NB4 (cell line): ENCODE measurements around the gene ATXN7L1.
"Not testable (repeated sequence)": the region's sequence is repeated elsewhere in the genome, so short reads cannot be mapped to it uniquely, and the experiment has no call there.

Experiments
- DNase-seq: peaks from one replicate; pipeline ENCODE4 v3.0.0; 2010; ENCODE audit warnings: low read depth
- H3K4me3 ChIP-seq: one replicate; pipeline ENCODE4 v1.5.1; 2011; ENCODE audit warnings: mild to moderate bottlenecking, low read depth, low read length, moderate library complexity
- CTCF ChIP-seq: IDR thresholded peaks from one replicate; pipeline ENCODE4 v1.5.1; 2012; ENCODE audit warnings: low read depth, low read length
- MAX ChIP-seq: IDR thresholded peaks from 2 replicates; pipeline ENCODE4 v1.6.1; 2011; ENCODE audit warnings: low read depth, low read length
- MYC ChIP-seq: IDR thresholded peaks from 2 replicates; pipeline ENCODE4 v1.6.1; 2011; ENCODE audit warnings: low read depth, low read length
- POLR2A ChIP-seq: IDR thresholded peaks from 2 replicates; pipeline ENCODE4 v1.6.1; 2011; ENCODE audit warnings: mild to moderate bottlenecking; ENCODE audit not compliant: insufficient read length; ENCODE audit errors: extremely low read depth

ATXN7L1 gene

GRCh38 chr7:105600720-105601550, 275.5 kb downstream of the ATXN7L1 start:
- TF ChIP-seq MYC (no peak), MAX (no peak), CTCF (no peak), POLR2A (no peak)
- no peak overlapping the region for H3K4me3 ChIP-seq
- DNase-seq = no peak

GRCh38 chr7:105599551-105599950, 276.8 kb downstream of the ATXN7L1 start:
- H3K4me3 ChIP-seq = no peak overlapping the region

GRCh38 chr7:105599080-105599479, 277.3 kb downstream of the ATXN7L1 start:
- DNase-seq, H3K4me3 ChIP-seq: not testable (repeated sequence)

More at GRCh38 chr7:105599551-105599950, 276.8 kb downstream of the ATXN7L1 start:
- TF ChIP-seq MAX (no peak), POLR2A (no peak), CTCF (no peak), MYC (no peak)
- no peak for DNase-seq

GRCh38 chr7:105596866-105597265, 279.5 kb downstream of the ATXN7L1 start:
- TF ChIP-seq CTCF (no peak), MAX (no peak), MYC (no peak), POLR2A (no peak)
- H3K4me3 ChIP-seq = no peak overlapping the region
- no peak for DNase-seq

GRCh38 chr7:105594034-105594433, 282.4 kb downstream of the ATXN7L1 start:
- no peak for DNase-seq
- H3K4me3 ChIP-seq = no peak overlapping the region
- TF ChIP-seq CTCF (no peak), MAX (no peak), MYC (no peak), POLR2A (no peak)

GRCh38 chr7:105591522-105591921, 284.9 kb downstream of the ATXN7L1 start:
- DNase-seq = no peak
- TF ChIP-seq CTCF (no peak), MYC (no peak), MAX (no peak), POLR2A (no peak)
- H3K4me3 ChIP-seq = no peak overlapping the region
